ENCODE measurements around the gene CRYL1.

GRCh38 chr13:20436505-20436904, 89.2 kb downstream of the CRYL1 start:
- TF ChIP-seq, protein P1, sequence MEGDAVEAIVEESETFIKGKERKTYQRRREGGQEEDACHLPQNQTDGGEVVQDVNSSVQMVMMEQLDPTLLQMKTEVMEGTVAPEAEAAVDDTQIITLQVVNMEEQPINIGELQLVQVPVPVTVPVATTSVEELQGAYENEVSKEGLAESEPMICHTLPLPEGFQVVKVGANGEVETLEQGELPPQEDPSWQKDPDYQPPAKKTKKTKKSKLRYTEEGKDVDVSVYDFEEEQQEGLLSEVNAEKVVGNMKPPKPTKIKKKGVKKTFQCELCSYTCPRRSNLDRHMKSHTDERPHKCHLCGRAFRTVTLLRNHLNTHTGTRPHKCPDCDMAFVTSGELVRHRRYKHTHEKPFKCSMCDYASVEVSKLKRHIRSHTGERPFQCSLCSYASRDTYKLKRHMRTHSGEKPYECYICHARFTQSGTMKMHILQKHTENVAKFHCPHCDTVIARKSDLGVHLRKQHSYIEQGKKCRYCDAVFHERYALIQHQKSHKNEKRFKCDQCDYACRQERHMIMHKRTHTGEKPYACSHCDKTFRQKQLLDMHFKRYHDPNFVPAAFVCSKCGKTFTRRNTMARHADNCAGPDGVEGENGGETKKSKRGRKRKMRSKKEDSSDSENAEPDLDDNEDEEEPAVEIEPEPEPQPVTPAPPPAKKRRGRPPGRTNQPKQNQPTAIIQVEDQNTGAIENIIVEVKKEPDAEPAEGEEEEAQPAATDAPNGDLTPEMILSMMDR (IDR thresholded peaks at IDR 0.05): no peak
- TF ChIP-seq EZH2 (IDR thresholded peaks at IDR 0.05; ENCODE audit: borderline replicate concordance, insufficient read depth, low read depth, low read length, poor library complexity, severe bottlenecking): no peak
